ENCODE results near the gene TJP1. TPM values are rescaled to one million over a fixed set of nuclear protein-coding genes. Genes with fewer than 3 reads are reported as not detected.

Gene TJP1
- total and polyA plus RNA-seq, 2 of the 8 experiments (the other 6 are each of a cell fraction or from before 2014, with no cell fraction given): 46.3 to 138 TPM

DNA sequence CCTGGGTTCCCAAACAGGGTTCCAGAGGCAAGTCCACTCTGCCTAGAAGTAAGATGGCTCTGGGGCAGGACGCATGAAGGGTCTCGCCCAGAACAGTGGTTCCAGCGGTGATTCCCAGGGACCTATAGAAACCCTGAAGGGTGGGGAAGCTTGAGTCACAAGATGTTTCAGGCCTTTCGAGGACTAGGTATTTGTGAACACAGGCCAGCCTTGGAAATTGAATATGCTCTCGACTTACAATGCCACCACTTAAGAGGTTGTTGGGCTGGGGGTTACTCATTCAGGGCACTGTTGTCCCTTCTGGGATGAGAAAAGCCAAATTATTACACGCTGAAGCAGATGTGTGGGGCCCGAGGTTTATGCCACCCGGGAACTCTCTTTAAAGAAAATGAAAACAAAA is 152.0 kb downstream of the TJP1 start:
- Histone ChIP-seq H3K56ac (replicated peaks; ENCODE audit: insufficient read length, low read depth, low read length) (no peak overlapping the region), H3K36me3 (ENCODE audit: control insufficient read depth in 2 of 4, insufficient read depth in 4 of 4, low read length in 3 of 4) (no peaks in the 10 kb centered on the region), H4K20me1 (replicated peaks in 1 of 2; ENCODE audit: control insufficient read depth in 1 of 2, insufficient read depth in 2 of 2, low read length in 2 of 2) (no peaks in the 10 kb centered on the region), H3K9me3 (ENCODE audit: insufficient read depth in 2 of 2, low read depth in 1 of 2, low read length in 1 of 2) (no peaks in the 10 kb centered on the region), H3K4me3 (ENCODE audit: extremely low read depth in 1 of 4, insufficient read depth in 2 of 4, low read depth in 3 of 4, low read length in 4 of 4) (no peak overlapping the region), H3K4me2 (ENCODE audit: insufficient read depth in 1 of 2, low read depth in 2 of 2, low read length in 2 of 2) (no peak overlapping the region), H2BK12ac (ENCODE audit: low read depth, low read length) (no peak overlapping the region), H2BK20ac (ENCODE audit: low read length) (no peak overlapping the region), H3K27ac (ENCODE audit: low read depth, low read length) (no peak overlapping the region), H3K4ac (replicated peaks; ENCODE audit: insufficient read length, low read depth, low read length) (no peak overlapping the region), H3K79me1 (ENCODE audit: low read depth, low read length) (no peaks in the 10 kb centered on the region), H3K23me2 (ENCODE audit: low read depth, low read length) (peaks cover 3% of the 10 kb centered on the region; the same call in 1 of the 2 replicates), H3K9ac (replicated peaks in 1 of 4; ENCODE audit: extremely low read depth in 1 of 4, low read depth in 3 of 4, low read length in 3 of 4) (no peak overlapping the region), H3K23ac (ENCODE audit: insufficient read length) (no peak overlapping the region), H3K14ac (ENCODE audit: insufficient read length) (no peak overlapping the region), H3K27me3 (replicated peaks in 1 of 4; ENCODE audit: control insufficient read depth in 3 of 4, extremely low read depth in 1 of 4, insufficient read depth in 3 of 4, low read length in 3 of 4) (no peaks in the 10 kb centered on the region; a peak in 1 of 7 replicates), H4K5ac (ENCODE audit: insufficient read length, low read depth, low read length) (no peak overlapping the region), H4K8ac (ENCODE audit: extremely low read depth, insufficient read depth, low read length) (no peak overlapping the region), H3K79me2 (ENCODE audit: control insufficient read depth in 1 of 2, insufficient read depth in 2 of 2, low read length in 2 of 2) (no peaks in the 10 kb centered on the region), H3K4me1 (replicated peaks in 1 of 4; ENCODE audit: control insufficient read depth in 3 of 4, insufficient read depth in 4 of 4, low read length in 3 of 4) (peaks cover 0 to 6% (median 1%) of the 10 kb centered on the region in 4 experiments; a peak in 6 of 7 replicates), H2BK15ac (ENCODE audit: low read length) (no peak overlapping the region), H2BK120ac (replicated peaks; ENCODE audit: low read depth, low read length) (no peak overlapping the region), H2AK5ac (ENCODE audit: low read depth, low read length) (no peak overlapping the region), H4K91ac (replicated peaks; ENCODE audit: insufficient read length, low read length) (no peak overlapping the region), H2AFZ (ENCODE audit: low read length) (no peak overlapping the region), H2BK5ac (ENCODE audit: low read depth, low read length) (no peak overlapping the region), H3K18ac (ENCODE audit: extremely low read depth, low read length) (no peak overlapping the region)
- DNase-seq (ENCODE audit: low read depth in 1 of 2, low spot score in 2 of 2) (no peak), FAIRE-seq (no peak)
- POLR2A ChIA-PET (ENCODE audit: partially characterized antibody): interaction anchor here (0.6 kb wide), 1 partner anchor 325 kb away, joined by 3 read pairs; no protein-coding TSS in a partner anchor
- WGBS, 2 experiments (ENCODE audit: extremely low coverage in 1 of 2, insufficient coverage in 1 of 2, insufficient read length in 1 of 2, insufficient replicate concordance in 2 of 2, low coverage in 1 of 2, low lambda C conversion rate in 2 of 2, missing lambda C conversion rate in 1 of 2): 88% methylated on average over 8 of the region's 8 CpGs; no CpG with 5 or more reads in 1 of the 2 experiments
- CTCF ChIA-PET (ENCODE audit: partially characterized antibody): interaction anchor here (1.2 to 1.8 kb wide), 3 partner anchors 59 to 405 kb away, joined by 4 to 5 read pairs (median 4); no protein-coding TSS in a partner anchor
- TF ChIP-seq CEBPB (IDR thresholded peaks at IDR 0.05; ENCODE audit: low read depth, low read length) (no peak), EGR1 (IDR thresholded peaks at IDR 0.05; ENCODE audit: borderline replicate concordance, low read depth, low read length) (no peak), CHD1 (IDR thresholded peaks at IDR 0.05; ENCODE audit: low read depth, low read length) (no peak), KDM4A (IDR thresholded peaks at IDR 0.05; ENCODE audit: low read depth, low read length, severe bottlenecking) (no peak), RFX5 (IDR thresholded peaks at IDR 0.05; ENCODE audit: borderline replicate concordance, low read depth, low read length) (no peak), EP300 (IDR thresholded peaks at IDR 0.05; ENCODE audit: borderline replicate concordance in 1 of 2, low read depth in 2 of 2, low read length in 2 of 2) (no peak), ZNF274 (IDR thresholded peaks at IDR 0.05; ENCODE audit: borderline replicate concordance, extremely low read depth, low read length) (no peak), POLR2A (IDR thresholded peaks at IDR 0.05; ENCODE audit: control extremely low read depth in 1 of 2, low read depth in 2 of 2, low read length in 2 of 2) (no peak), RAD21 (IDR thresholded peaks at IDR 0.05 in 1 of 2, conservative IDR thresholded peaks at IDR 0.05 in 1 of 2; ENCODE audit: low read depth in 2 of 2, low read length in 2 of 2) (no peak), TAF7 (optimal IDR thresholded peaks at IDR 0.05; ENCODE audit: borderline replicate concordance, low read depth, low read length) (no peak), SIRT6 (IDR thresholded peaks at IDR 0.05; ENCODE audit: low read length) (no peak), POLR2AphosphoS5 (IDR thresholded peaks at IDR 0.05; ENCODE audit: low read depth, low read length) (no peak), RBBP5 (IDR thresholded peaks at IDR 0.05; ENCODE audit: borderline replicate concordance, low read depth, low read length) (no peak), CBX8 (IDR thresholded peaks at IDR 0.05; ENCODE audit: borderline replicate concordance, low read depth, low read length) (no peak), CREB1 (IDR thresholded peaks at IDR 0.05) (no peak)
